OCI-LY7 (cell line): ENCODE data around the gene DLGAP1. TPM values are rescaled to one million over a fixed set of nuclear protein-coding genes. Genes with fewer than 3 reads are reported as not detected.
"Not testable (repeated sequence)": the region's sequence is repeated elsewhere in the genome, so short reads cannot be mapped to it uniquely, and the experiment has no call there.

ENCODE experiments used
- BruUV-seq: library from RNA; stranded (reverse); fragments of 400-500 nt; replicated peaks from 2 replicates; lab custom pipeline; 2021; lab: Mats Ljungman, UMichigan
- CTCF ChIA-PET: fragments of 300-600 bp; sonication (Branson Sonifier 250); formaldehyde crosslinking; loops from one replicate; lab custom pipeline; 2022; ENCODE audit warnings: antibody characterized with exemption; ENCODE audit not compliant: unreplicated experiment; lab: Charles Lee
- POLR2A ChIA-PET: fragments of 300-600 bp; sonication (Branson Sonifier 250); formaldehyde crosslinking; loops from one replicate; lab custom pipeline; 2022; ENCODE audit warnings: antibody characterized with exemption; lab: Charles Lee
- DNase-seq: peaks from one replicate; pipeline ENCODE4 v3.0.0-alpha.2; 2015; ENCODE audit warnings: low spot score
- H2AFZ ChIP-seq: fragments of 200-600 bp; sonication (generic), shearing (Covaris generic); 2 replicates; pipeline ENCODE4 v1.6.1; 2014; ENCODE audit warnings: mild to moderate bottlenecking, antibody characterized with exemption, low read length, moderate library complexity
- H3K27ac ChIP-seq: fragments of 200-600 bp; sonication (generic); 2 replicates; pipeline ENCODE4 v1.5.1; 2014; ENCODE audit warnings: mixed run types, low read depth, mild to moderate bottlenecking, moderate library complexity, low read length, inconsistent platforms; ENCODE audit not compliant: poor library complexity, severe bottlenecking
- H3K36me3 ChIP-seq: fragments of 200-600 bp; sonication (generic); 2 replicates; pipeline ENCODE4 v1.6.1; 2014; ENCODE audit warnings: mild to moderate bottlenecking, antibody characterized with exemption, low read length, moderate library complexity, mixed read lengths; ENCODE audit not compliant: insufficient read depth
- H3K4me1 ChIP-seq: fragments of 200-600 bp; sonication (generic); 2 replicates; pipeline ENCODE4 v1.5.1; 2014; ENCODE audit warnings: mild to moderate bottlenecking, low read length; ENCODE audit not compliant: insufficient read depth, poor library complexity, severe bottlenecking
- H3K4me2 ChIP-seq: fragments of 200-600 bp; sonication (generic); 2 replicates; pipeline ENCODE4 v1.6.1; 2014; ENCODE audit warnings: mild to moderate bottlenecking, low read length
- H3K4me3 ChIP-seq: fragments of 200-600 bp; sonication (generic); 2 replicates; pipeline ENCODE4 v1.5.1; 2014; ENCODE audit warnings: mild to moderate bottlenecking, low read depth, low read length; ENCODE audit not compliant: poor library complexity, severe bottlenecking
- H3K79me2 ChIP-seq: fragments of 200-600 bp; sonication (generic); 2 replicates; pipeline ENCODE4 v1.6.1; 2016; ENCODE audit warnings: low read depth, mild to moderate bottlenecking, low read length, moderate library complexity, mixed read lengths; ENCODE audit not compliant: insufficient read depth
- H3K9me2 ChIP-seq: fragments of 200-600 bp; sonication (generic); 2 replicates; pipeline ENCODE4 v1.6.1; 2016; ENCODE audit warnings: mild to moderate bottlenecking, low read length, mixed read lengths; ENCODE audit not compliant: insufficient read depth
- H3K9me3 ChIP-seq: fragments of 200-600 bp; sonication (generic); 2 replicates; pipeline ENCODE4 v1.6.1; 2014; ENCODE audit warnings: mild to moderate bottlenecking, mixed run types, low read length, mixed read lengths
- H4K20me1 ChIP-seq: fragments of 200-600 bp; sonication (generic); 2 replicates; pipeline ENCODE4 v1.6.1; 2014; ENCODE audit warnings: mild to moderate bottlenecking, antibody characterized with exemption, low read length, moderate library complexity, mixed read lengths; ENCODE audit not compliant: insufficient read depth
- EZH2phosphoT487 ChIP-seq: fragments of 200-600 bp; sonication (generic); IDR thresholded peaks from 2 replicates; pipeline ENCODE4 v1.6.1; 2018; ENCODE audit warnings: low read depth, borderline replicate concordance, mild to moderate bottlenecking, mixed run types, antibody characterized with exemption, low read length, moderate library complexity, mixed read lengths
- intact Hi-C: fragments of 100-400 bp; cut with micrococcal nuclease; formaldehyde crosslinking; loops from one replicate; pipeline ENCODE4 v1.10.0; 2022; ENCODE audit not compliant: unreplicated experiment
- total RNA-seq, 2 experiments: library from RNA; depleted of rRNA in 1 of 2; stranded (reverse); fragments of >200 nt in 1 of 2; shearing (Covaris generic) in 1 of 2; gene quantifications; 2 replicates each; pipeline ENCODE4 v1.2.3, GENCODE V29; 2014 to 2022
- TF ChIP-seq, protein P1 (sequence below): fragments of 200-600 bp; sonication (generic); conservative IDR thresholded peaks from 2 replicates; pipeline ENCODE4 v1.5.1; 2014; ENCODE audit warnings: mild to moderate bottlenecking, antibody characterized with exemption, low read length, moderate library complexity, mixed read lengths

Gene DLGAP1
- total RNA-seq, 2 experiments from 2014 or later: 0.22 TPM; not detected in 1

DNA sequence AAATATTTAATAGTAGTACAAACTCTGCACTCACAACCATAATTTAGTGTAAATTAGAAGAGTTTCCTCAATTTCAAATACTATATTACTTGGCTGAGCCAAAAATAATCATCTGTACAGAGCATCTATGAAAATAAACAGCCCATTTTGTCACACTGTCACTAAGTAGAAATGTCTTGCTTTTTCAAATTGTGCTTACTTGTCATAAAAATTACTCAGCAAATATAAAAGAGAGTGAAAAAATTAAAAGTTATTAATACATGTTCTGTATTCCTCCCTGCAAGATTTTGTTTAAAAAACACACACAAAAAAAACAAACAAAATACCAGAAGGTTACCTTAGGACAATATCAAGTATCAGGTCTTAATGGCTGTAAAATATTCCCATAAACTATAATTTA is 155.7 kb downstream of the DLGAP1 start:
- intact Hi-C loops: no loop called here
- DNase-seq: no peak
- Histone ChIP-seq H3K9me3 (no peaks in the 10 kb centered on the region), H3K4me3 (no peak overlapping the region), H3K79me2 (no peaks in the 10 kb centered on the region), H4K20me1 (no peaks in the 10 kb centered on the region), H3K4me2 (no peak overlapping the region), H3K36me3 (no peaks in the 10 kb centered on the region), H3K27ac (no peak overlapping the region), H3K9me2 (no peaks in the 10 kb centered on the region), H3K4me1 (no peaks in the 10 kb centered on the region), H2AFZ (no peak overlapping the region)
- no peak for TF ChIP-seq EZH2phosphoT487
- TF ChIP-seq, protein P1, sequence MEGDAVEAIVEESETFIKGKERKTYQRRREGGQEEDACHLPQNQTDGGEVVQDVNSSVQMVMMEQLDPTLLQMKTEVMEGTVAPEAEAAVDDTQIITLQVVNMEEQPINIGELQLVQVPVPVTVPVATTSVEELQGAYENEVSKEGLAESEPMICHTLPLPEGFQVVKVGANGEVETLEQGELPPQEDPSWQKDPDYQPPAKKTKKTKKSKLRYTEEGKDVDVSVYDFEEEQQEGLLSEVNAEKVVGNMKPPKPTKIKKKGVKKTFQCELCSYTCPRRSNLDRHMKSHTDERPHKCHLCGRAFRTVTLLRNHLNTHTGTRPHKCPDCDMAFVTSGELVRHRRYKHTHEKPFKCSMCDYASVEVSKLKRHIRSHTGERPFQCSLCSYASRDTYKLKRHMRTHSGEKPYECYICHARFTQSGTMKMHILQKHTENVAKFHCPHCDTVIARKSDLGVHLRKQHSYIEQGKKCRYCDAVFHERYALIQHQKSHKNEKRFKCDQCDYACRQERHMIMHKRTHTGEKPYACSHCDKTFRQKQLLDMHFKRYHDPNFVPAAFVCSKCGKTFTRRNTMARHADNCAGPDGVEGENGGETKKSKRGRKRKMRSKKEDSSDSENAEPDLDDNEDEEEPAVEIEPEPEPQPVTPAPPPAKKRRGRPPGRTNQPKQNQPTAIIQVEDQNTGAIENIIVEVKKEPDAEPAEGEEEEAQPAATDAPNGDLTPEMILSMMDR: no peak
- no TSS peak for BruUV-seq
- ChIA-PET POLR2A (no interaction called here), CTCF (no interaction called here)

DNA sequence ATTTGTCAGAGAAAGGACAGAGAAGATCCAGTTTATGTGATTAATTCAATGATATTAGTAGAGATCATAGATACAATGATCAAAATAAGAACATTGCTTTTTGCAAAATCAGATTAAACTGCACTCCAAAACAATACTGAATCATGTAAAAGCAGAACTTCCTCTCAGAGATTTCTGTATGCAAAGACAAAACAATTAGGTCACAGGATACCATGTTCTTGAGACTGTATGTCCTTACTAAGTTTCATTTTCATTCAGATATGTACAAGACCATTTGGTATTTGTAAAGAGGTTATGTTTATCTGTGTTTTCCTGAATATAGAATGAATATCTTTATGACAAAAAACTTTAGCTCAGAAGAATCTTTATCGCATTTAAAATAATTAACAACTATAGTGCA is 161.8 kb downstream of the DLGAP1 start:
- intact Hi-C loops: no loop called here
- CTCF ChIA-PET: no interaction called here

DNA sequence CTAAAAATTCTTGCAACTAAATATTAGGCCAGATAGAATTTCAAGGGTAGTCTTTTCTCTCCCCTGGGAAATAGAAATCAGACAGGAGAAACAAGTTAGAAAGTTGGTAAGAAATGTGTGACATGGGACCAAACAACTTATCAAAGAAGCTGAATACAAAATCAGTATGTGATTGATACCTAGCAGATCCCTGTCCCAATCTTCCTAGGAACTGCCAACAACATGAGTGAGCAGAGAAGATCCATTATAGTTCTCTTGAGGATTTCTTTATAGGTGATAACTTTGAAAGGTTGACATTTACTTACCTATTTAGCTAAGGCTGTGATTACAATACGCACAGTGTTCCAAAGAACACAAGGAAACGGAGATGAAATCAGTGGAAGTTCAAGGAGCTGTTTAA is 162.4 kb downstream of the DLGAP1 start:
- intact Hi-C loops: no loop called here
- Histone ChIP-seq H3K79me2 (no peaks in the 10 kb centered on the region), H3K36me3 (no peaks in the 10 kb centered on the region), H4K20me1 (no peaks in the 10 kb centered on the region), H3K4me3 (no peak overlapping the region), H3K27ac (no peak overlapping the region), H2AFZ (no peak overlapping the region), H3K4me1 (no peaks in the 10 kb centered on the region), H3K4me2 (no peak overlapping the region), H3K9me3 (no peaks in the 10 kb centered on the region), H3K9me2 (no peaks in the 10 kb centered on the region)
- DNase-seq: no peak
- no TSS peak for BruUV-seq
- ChIA-PET CTCF (no interaction called here), POLR2A (interaction anchor here (0.6 kb wide), 1 partner anchor 22 kb away, joined by 3 read pairs; no protein-coding TSS in a partner anchor)
- TF ChIP-seq, protein P1: no peak
- no peak for TF ChIP-seq EZH2phosphoT487

More for the DNA sequence above, 161.8 kb downstream of the DLGAP1 start:
- BruUV-seq: no TSS peak
- no peaks in the 10 kb centered on the region for H3K9me3 ChIP-seq
- H3K36me3 ChIP-seq: no peaks in the 10 kb centered on the region
- H3K4me1 ChIP-seq: no peaks in the 10 kb centered on the region
- no peak for DNase-seq
- no peak overlapping the region for H2AFZ ChIP-seq
- H3K79me2 ChIP-seq: no peaks in the 10 kb centered on the region
- POLR2A ChIA-PET: interaction anchor here (0.9 kb wide), 1 partner anchor 13 kb away, joined by 3 read pairs; no protein-coding TSS in a partner anchor
- H4K20me1 ChIP-seq: no peaks in the 10 kb centered on the region
- H3K9me2 ChIP-seq: no peaks in the 10 kb centered on the region
- H3K4me2 ChIP-seq: no peak overlapping the region
- TF ChIP-seq EZH2phosphoT487: no peak
- no peak overlapping the region for H3K4me3 ChIP-seq
- H3K27ac ChIP-seq: no peak overlapping the region

DNA sequence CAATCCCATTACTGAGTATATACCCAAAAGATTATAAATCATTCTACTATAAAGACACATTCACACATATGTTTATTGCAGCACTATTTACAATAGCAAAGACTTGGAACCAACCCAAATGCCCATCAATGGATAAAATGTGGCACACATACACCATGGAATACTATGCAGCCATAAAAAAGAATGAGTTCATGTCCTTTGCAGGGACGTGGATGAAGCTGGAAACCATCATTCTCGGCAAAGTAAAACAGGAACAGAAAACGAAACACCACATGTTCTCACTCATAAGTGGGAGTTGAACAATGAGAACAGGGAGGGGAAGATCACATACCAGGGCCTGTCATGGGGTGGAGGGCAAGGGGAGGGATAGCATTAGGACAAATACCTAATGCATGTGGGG is 167.8 kb downstream of the DLGAP1 start:
- H3K27ac ChIP-seq, intact Hi-C loops: not testable (repeated sequence)

More for the DNA sequence above, 167.8 kb downstream of the DLGAP1 start:
- BruUV-seq, H3K79me2 ChIP-seq, H4K20me1 ChIP-seq, DNase-seq, H3K9me2 ChIP-seq, POLR2A ChIA-PET, H3K4me3 ChIP-seq, CTCF ChIA-PET, H3K9me3 ChIP-seq, H3K4me1 ChIP-seq, H3K36me3 ChIP-seq, H2AFZ ChIP-seq, H3K4me2 ChIP-seq: not testable (repeated sequence)
